Hematopoietic multipotent progenitor cell treated with erythropoietin and hydrocortisone succinate and interleukin-3 and kit ligand, for 4 days (in vitro differentiated cells): ENCODE results near the gene SNCAIP.
A peak's percentile ranks its signal among the peaks of the same experiment; 100 is the strongest.

Source experiments
- DNase-seq: peaks from one replicate; pipeline ENCODE4 v3.0.0-alpha.2; 2015

Gene SNCAIP

DNA sequence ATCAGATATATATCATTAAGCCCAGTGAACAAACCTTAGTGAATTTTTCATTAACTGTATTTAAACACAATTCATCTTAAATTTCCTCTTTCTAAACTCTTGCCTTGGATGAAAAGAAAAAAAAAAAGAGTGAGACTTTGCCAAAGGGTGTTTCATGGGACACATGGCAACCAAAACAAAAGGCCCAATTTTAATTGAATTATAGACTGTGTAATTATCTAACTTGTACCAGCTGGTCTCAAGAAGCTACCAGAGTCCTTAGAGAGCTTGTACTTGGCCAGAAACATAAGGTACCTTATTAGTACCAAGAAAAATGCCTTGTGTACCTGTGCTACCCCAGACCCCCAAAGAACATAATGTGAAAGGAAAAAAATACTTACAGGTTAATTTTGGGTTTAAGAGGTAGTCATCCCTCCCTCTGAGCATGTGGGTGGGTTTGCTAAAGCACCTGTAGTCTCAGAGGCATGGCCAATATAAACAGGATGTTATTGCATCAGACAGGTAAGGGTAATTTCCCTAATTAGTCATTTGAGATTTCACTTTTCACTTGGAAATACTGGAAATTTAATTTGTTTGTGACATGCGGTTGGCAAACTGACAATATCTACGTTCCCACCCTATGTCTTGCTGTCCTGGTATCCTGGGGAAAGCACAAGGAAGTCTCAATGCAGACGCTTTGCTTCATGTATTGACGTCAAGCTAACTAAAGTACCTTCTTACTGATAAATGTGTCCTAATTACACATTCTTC is 90.1 kb downstream of the SNCAIP start:
- no peak for DNase-seq

DNA sequence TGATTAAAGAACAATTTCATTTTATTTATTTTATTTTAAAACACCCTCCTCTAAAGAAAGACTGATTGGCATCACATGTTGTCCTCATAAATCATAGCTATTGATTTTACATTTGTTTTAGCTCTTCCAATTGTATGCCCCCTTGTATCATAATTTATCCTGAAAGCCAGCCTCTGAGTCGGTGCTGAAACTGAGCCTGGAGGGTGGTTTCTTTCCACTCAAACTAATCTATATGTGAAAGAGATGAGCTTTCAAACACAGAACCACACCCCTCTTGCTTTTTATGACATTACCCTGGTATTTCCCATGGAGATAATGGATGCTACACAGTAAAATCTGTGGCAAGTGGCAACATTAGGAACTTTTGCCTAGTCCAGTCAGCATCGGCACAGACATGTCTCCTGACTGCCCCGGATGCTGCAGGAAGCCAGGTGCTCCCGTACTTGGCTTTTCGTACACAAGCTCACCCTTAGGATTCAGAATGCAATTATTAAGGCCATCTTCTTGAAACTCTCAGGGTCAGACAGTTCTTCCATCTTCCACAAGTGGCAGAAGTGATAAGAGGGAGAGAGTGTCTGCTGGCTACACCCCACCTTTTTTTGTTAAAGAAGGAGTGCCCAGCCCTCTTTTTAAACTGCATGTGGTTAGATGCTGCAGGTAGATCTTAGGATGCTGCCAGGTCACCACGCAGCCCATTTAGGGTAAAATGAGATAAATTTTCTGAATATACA is 91.1 kb downstream of the SNCAIP start:
- peak; percentile 18 for DNase-seq

DNA sequence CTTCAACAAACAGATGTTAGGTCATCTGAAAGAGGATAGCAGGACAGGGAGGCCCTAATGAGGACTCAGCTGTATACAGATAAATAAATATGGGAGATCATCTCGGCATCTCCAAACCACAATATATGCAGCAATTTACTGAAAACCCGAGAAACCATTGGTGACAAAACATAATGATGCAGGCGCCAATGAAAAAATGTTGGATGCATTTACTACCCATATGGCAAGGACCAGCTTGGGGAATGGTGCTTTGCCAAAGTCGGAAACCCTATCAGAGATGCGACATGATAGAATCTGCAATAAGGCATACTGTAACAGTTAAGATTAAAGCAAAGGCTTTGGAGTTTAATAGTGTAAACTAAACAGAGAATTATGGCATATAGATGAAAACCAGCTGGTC is 92.0 kb downstream of the SNCAIP start:
- DNase-seq = no peak

- no peak for DNase-seq
Measured at GRCh38 chr5:122404653-122405362, 92.8 kb downstream of the SNCAIP start.

DNA sequence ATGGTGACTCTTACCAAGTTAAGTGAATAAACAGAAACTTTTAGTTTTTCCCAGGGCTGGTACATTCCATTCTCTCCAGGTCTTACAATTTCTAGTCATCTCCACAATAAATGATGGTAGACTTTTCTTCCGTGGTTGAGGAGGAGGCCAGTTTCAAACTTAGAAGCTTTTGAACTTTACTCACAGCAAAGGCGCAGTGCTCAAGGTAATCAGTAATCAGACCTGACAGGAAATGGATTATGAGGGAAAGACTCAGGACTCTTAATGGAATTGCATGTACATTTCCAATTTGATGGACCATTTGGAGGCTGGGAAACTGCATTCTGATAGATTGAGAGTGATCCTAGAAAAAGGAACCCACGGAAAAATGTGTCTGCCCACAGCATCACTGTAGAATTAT is 93.7 kb downstream of the SNCAIP start:
- no peak for DNase-seq

DNA sequence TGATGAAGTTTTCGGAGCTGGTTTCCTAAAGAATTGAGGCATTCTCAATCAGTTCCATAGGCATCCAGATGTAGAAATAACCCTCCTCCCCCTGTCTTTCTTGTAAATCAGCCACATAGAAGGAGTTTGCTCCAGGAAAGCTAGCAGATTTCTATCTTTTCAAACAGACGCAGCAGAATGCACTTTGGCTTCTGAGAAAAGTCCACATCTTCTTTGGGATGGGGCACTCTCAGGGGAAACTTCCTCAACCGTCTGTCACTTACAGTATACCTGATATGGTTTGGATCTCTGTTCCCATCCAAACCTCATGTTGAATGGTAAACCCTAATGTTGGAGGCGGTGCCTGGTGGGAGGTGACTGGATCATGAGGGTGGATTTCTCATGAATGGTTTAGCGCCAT is 94.1 kb downstream of the SNCAIP start:
- DNase-seq = no peak

DNA sequence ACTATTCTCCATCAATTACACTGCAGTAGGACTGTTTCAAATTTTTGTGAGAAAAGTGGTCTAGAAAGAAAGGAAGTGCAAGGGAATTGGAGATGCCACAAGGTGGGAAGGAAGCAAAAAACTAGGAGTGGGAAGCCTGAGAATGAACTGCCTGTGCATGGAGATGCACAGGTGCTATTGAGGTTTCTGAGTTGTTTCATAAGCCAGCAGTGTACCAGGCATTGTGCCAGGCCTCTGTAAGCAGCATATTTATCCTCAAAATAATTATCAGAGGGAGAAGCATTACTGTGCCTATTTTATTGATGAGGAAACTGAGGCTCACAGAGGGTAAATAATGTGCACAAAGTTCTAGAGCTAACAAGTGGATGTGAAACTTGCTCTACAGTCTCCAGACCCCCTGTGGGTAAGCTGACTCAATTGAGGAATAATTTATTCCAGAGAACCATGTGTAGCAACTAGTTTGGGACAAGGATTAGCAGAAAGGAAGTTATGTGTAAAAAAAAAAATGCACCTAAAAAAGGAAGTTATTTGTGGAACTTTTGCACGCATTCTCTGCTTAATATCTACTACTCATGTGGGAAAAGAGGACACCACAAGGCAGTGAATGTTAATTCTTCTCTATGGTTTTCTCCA is 96.7 kb downstream of the SNCAIP start:
- no peak for DNase-seq

DNA sequence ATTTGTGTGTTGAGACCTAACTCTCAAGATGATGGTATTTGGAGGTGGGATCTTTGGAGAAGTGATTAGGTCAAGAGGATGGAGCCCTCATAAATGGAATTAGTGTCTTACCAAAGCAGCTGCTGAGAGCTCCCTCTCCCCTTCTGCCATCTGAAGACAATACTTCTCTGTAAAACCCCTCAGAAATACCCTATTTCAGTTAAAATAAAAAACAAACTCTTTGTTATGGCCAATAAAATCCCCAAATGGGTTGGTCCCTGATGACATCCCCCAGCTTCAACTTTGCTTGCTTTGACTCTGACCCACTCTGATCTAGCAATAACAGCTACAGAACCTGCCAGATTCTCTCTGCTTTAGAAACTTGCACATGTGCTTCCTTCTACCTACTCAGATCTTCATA is 100.9 kb downstream of the SNCAIP start:
- DNase-seq = no peak

- no peak for DNase-seq
Measured at GRCh38 chr5:122413722-122414121, 101.7 kb downstream of the SNCAIP start.

DNA sequence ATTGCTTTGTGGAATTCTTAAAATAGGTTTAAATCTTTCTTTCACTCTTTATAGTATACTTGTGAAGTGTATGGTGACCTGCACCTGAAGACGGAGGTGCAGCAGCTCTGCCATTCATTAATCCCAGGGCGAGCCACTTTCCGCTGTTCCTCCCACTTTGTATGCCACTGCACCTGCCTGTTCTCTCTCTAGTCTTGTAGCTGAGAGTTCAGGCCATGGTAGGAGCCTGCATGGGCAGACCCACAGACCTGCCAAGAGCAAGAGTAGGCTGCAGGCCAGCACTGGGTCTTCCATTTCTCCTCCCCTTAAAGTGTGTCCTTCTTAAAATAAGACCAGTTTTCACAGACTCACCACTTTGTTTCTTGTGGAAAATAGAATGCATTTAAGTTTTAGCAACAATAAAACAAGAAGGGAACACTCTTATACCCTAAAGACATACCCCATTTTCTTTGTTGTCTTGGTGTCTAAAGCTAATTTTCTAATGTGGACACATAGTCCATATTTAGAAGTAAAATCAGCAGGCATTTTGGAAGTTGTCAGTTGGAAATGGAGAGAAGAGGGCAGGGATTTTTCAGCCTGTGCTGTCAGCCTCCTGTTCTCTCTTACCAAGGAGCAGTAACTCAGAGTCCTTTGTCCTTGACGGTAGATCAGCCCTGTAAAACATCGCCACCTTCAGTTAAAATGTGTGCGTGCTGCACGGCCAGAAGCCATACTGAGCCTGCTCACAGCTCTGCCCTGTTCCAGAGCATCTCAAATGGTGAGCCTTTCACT is 103.2 kb downstream of the SNCAIP start:
- peak; percentile 77 for DNase-seq

DNA sequence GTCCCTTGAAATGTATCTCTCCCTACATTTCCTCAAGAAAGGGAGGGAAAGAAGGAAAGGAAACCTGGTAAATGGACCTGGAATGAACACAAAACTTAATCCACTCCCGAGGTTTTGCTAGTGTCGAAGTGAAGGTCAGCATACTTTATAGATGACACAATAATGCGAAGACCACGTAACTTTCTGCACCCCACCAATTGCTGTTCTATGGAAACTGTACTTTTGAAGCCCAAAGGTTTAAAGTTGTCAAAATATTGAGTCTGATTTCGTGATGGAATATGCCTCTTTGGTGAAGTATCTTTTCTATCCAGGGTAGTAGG is 103.7 kb downstream of the SNCAIP start:
- DNase-seq = no peak

- no peak for DNase-seq
Measured at GRCh38 chr5:122419142-122419894, 107.3 kb downstream of the SNCAIP start.

DNA sequence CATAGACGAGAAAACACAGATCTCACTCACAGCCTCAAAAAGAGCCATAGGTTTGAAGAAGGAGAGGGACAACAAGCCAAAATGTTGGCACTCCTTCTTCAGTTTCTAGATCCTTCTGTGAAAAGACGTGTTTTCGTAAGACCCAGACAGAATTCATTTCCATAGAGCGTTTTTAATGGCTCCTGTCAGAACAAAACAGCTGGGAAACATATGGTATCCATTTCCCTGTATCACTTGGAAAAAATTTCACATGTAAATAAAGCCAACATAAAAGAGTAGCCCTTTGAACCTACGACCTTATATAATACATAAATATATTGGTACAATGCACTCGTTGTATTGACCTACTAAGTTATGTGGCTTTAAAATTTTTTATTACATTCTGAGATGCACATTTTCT is 108.1 kb downstream of the SNCAIP start:
- DNase-seq = no peak

DNA sequence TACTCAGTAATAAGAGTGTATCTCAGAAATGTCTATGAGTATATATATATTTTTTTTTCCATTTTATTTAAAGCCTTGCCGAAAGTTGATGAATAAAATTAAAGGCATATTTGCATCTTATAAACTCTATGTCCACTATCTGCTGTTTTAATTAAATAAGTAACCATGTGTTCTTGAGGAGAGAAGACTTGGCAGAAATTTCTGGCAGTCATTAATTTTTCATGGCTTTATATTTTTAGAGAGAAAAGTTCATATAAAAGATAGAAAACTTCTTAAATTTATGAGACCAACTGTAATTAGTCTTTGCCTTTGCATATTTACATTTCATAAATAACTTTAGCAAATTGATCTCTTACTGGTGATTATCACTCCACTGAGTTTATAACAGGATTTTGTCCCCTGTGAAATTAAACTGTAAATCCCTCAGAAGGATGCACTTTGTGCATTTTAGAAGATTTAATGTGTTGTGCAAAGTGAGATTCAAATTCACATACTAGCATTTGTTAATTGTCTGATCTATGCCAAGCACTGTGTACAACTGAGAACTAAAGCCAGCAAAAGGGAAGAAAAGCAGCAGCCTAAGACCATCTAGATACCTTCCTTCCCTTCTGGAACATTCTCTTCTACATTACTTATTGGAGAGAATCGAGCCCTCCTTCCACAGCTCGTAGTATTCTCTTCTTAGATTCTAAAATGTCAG is 108.7 kb downstream of the SNCAIP start:
- no peak for DNase-seq

- peak; percentile 50 for DNase-seq
Measured at GRCh38 chr5:122421374-122422079, 109.5 kb downstream of the SNCAIP start.

DNA sequence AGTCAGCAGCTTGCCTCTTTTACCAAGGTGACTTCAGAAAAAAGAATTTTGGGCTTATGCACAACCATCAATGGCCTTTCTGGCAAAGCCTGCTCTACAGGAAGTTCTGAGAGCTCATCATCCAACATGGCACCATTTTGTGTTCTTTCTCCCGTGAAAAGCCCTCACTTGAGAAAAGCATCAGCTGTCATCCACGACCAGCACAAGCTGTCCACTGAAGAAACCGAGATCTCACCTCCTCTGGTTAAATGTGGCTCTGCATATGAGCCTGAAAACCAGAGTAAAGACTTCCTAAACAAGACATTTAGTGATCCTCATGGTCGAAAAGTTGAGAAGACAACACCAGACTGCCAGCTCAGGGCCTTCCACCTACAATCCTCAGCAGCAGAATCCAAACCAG is 111.2 kb downstream of the SNCAIP start:
- no peak for DNase-seq

- no peak for DNase-seq
Measured at GRCh38 chr5:122424132-122424531, 112.1 kb downstream of the SNCAIP start.

GRCh38 chr5:122426301-122426700 is 114.3 kb downstream of the SNCAIP start:
- DNase-seq = no peak

- DNase-seq = no peak
Measured at GRCh38 chr5:122427621-122428020, 115.6 kb downstream of the SNCAIP start.

DNA sequence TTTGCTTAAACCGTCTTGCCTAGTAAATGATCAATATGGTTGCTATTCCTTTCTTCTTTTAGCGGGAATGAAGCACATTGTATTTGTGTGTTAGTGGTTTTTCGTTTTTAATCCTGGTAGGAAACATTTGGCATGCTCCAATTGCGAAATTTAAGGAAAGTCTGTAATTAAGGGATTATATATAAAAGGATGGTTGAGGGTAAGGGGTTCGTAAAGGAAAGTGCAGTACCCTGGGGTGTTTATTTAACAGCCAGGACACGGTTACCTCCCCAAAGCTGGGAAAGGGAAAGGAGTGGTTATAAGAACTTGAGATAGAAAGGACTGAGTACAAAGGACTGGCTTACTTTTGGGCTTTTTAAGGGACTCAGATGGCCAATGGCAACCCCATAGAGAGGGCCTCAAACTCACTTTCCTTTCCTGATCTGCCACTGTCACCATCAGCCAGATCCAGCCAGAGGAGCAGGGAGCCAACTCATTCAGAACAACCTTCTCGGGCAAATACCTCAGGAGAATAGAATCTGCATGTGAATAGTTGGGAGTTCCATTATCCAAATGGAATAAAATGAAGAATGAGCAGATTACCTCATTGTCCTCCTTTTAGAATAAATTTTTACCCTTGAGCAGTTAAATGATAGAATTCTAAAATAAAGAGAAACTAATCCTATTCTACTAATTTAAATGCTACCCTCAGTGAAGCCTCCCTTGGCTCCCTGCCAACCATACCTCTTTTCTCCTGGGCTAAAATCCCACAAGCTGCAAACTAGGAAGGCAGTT is 117.7 kb downstream of the SNCAIP start:
- no peak for DNase-seq
